GM10266 (cell line): ENCODE results near the gene MND1.
"Not testable (repeated sequence)": the region's sequence is repeated elsewhere in the genome, so short reads cannot be mapped to it uniquely, and the experiment has no call there.

Experiments used
- DNase-seq: peaks from one replicate; pipeline ENCODE4 v3.0.0; 2012; ENCODE audit errors: extremely low spot score
- CTCF ChIP-seq: IDR thresholded peaks from 2 replicates; pipeline ENCODE4 v1.5.1; 2012; ENCODE audit warnings: mild to moderate bottlenecking, low read depth; ENCODE audit not compliant: control insufficient read depth, insufficient read depth; ENCODE audit errors: missing control alignments

MND1 gene

GRCh38 chr4:153458969-153459368 is 114.5 kb downstream of the MND1 start:
- no peak for TF ChIP-seq CTCF
- DNase-seq = no peak

- not testable (repeated sequence) for DNase-seq
Observed at GRCh38 chr4:153461549-153461948, 117.1 kb downstream of the MND1 start.

GRCh38 chr4:153464068-153464467 is 119.6 kb downstream of the MND1 start:
- DNase-seq = no peak
- TF ChIP-seq CTCF = no peak
